ENCODE measurements around the gene BTAF1. TPM values are rescaled to one million over a fixed set of nuclear protein-coding genes. Genes with fewer than 3 reads are reported as not detected.

BTAF1 gene
- total RNA-seq, 1 donor from 2014 or later = 42.2 TPM

DNA sequence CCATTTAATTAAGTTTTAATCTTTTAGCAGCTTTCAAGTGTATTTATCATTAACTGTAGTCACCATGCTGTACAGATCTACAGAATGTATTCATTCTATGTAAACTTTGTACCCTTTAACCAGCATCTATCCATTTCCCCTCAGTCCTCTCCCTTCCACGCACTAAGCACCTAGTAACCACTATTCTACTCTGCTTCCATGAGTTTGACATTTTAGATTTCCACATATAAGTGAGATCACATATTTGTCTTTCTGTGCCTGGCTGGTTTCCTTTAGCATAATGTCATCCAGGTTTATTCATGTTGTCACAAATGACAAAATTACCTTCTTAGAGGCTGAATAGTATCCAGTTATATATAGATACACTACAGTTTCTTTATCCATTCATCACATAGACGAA lies 79.7 kb downstream of the BTAF1 start:
- H3K27me3 Mint-ChIP-seq (ENCODE audit: unreplicated experiment) = peaks cover 1% of the 10 kb centered on the region
- peaks cover 2% of the 10 kb centered on the region for H3K9me3 Mint-ChIP-seq (ENCODE audit: unreplicated experiment)
- H3K36me3 Mint-ChIP-seq (ENCODE audit: unreplicated experiment) = peaks cover 8% of the 10 kb centered on the region
- no peak for DNase-seq
- H3K4me1 Mint-ChIP-seq (ENCODE audit: low read depth, unreplicated experiment) = no peaks in the 10 kb centered on the region
- H3K4me3 Mint-ChIP-seq (ENCODE audit: unreplicated experiment) = no peak overlapping the region
- TF ChIP-seq, protein P1, sequence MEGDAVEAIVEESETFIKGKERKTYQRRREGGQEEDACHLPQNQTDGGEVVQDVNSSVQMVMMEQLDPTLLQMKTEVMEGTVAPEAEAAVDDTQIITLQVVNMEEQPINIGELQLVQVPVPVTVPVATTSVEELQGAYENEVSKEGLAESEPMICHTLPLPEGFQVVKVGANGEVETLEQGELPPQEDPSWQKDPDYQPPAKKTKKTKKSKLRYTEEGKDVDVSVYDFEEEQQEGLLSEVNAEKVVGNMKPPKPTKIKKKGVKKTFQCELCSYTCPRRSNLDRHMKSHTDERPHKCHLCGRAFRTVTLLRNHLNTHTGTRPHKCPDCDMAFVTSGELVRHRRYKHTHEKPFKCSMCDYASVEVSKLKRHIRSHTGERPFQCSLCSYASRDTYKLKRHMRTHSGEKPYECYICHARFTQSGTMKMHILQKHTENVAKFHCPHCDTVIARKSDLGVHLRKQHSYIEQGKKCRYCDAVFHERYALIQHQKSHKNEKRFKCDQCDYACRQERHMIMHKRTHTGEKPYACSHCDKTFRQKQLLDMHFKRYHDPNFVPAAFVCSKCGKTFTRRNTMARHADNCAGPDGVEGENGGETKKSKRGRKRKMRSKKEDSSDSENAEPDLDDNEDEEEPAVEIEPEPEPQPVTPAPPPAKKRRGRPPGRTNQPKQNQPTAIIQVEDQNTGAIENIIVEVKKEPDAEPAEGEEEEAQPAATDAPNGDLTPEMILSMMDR (IDR thresholded peaks at IDR 0.05; ENCODE audit: partially characterized antibody, unreplicated experiment) = no peak
- H3K27ac Mint-ChIP-seq (ENCODE audit: unreplicated experiment) = no peak overlapping the region

GRCh38 chr10:92005978-92006377 lies 82.4 kb downstream of the BTAF1 start:
- H3K27ac Mint-ChIP-seq (ENCODE audit: unreplicated experiment) = no peak overlapping the region

DNA sequence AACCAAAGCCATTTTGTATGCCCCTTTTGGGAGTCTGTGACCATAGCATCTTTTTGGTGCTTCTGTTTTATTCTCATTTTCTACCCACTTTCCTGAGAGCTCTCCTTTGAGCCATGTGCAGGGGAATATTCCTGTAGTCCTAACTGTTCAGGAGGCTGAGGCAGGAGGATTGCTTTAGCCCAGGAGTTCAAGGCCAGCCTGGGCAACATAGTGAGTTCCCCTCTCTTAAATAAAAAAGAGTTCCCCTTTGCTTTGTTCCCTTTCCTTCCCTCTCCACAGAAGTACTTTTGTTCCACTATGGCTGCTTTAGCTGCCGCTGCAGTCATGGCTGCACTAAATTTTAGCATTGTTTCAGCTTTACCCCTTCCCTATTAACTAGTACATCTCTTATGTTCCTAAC lies 85.9 kb downstream of the BTAF1 start:
- Mint-ChIP-seq H3K36me3 (ENCODE audit: unreplicated experiment) (no peaks in the 10 kb centered on the region), H3K4me1 (ENCODE audit: low read depth, unreplicated experiment) (no peaks in the 10 kb centered on the region), H3K27ac (ENCODE audit: unreplicated experiment) (no peak overlapping the region), H3K27me3 (ENCODE audit: unreplicated experiment) (peaks cover 3% of the 10 kb centered on the region), H3K9me3 (ENCODE audit: unreplicated experiment) (peaks cover 2% of the 10 kb centered on the region), H3K4me3 (ENCODE audit: unreplicated experiment) (no peak overlapping the region)
- DNase-seq = no peak
- TF ChIP-seq, protein P1 (IDR thresholded peaks at IDR 0.05; ENCODE audit: partially characterized antibody, unreplicated experiment) = no peak

More at GRCh38 chr10:92005978-92006377, 82.4 kb downstream of the BTAF1 start:
- Mint-ChIP-seq H3K9me3 (ENCODE audit: unreplicated experiment) (peaks cover 2% of the 10 kb centered on the region), H3K4me1 (ENCODE audit: low read depth, unreplicated experiment) (no peaks in the 10 kb centered on the region), H3K27me3 (ENCODE audit: unreplicated experiment) (peaks cover 1% of the 10 kb centered on the region), H3K36me3 (ENCODE audit: unreplicated experiment) (peaks cover 8% of the 10 kb centered on the region), H3K4me3 (ENCODE audit: unreplicated experiment) (no peak overlapping the region)
- TF ChIP-seq, protein P1 (IDR thresholded peaks at IDR 0.05; ENCODE audit: partially characterized antibody, unreplicated experiment) = no peak
- no peak for DNase-seq

GRCh38 chr10:92010047-92010735 lies 86.6 kb downstream of the BTAF1 start:
- Mint-ChIP-seq H3K4me3 (ENCODE audit: unreplicated experiment) (no peak overlapping the region), H3K4me1 (ENCODE audit: low read depth, unreplicated experiment) (no peaks in the 10 kb centered on the region), H3K27ac (ENCODE audit: unreplicated experiment) (no peak overlapping the region), H3K27me3 (ENCODE audit: unreplicated experiment) (peaks cover 3% of the 10 kb centered on the region), H3K9me3 (ENCODE audit: unreplicated experiment) (no peaks in the 10 kb centered on the region), H3K36me3 (ENCODE audit: unreplicated experiment) (no peaks in the 10 kb centered on the region)
- DNase-seq = no peak
- TF ChIP-seq, protein P1 (IDR thresholded peaks at IDR 0.05; ENCODE audit: partially characterized antibody, unreplicated experiment) = no peak

- Mint-ChIP-seq H3K4me3 (ENCODE audit: unreplicated experiment) (no peak overlapping the region), H3K9me3 (ENCODE audit: unreplicated experiment) (no peaks in the 10 kb centered on the region), H3K36me3 (ENCODE audit: unreplicated experiment) (no peaks in the 10 kb centered on the region), H3K27me3 (ENCODE audit: unreplicated experiment) (peaks cover 3% of the 10 kb centered on the region), H3K27ac (ENCODE audit: unreplicated experiment) (no peak overlapping the region), H3K4me1 (ENCODE audit: low read depth, unreplicated experiment) (no peaks in the 10 kb centered on the region)
- TF ChIP-seq, protein P1 (IDR thresholded peaks at IDR 0.05; ENCODE audit: partially characterized antibody, unreplicated experiment) = no peak
- no peak for DNase-seq
Observed at GRCh38 chr10:92011560-92012214, 88.1 kb downstream of the BTAF1 start.
